H1 (cell line): ENCODE data around the gene PCED1B. TPM values are rescaled to one million over a fixed set of nuclear protein-coding genes. Genes with fewer than 3 reads are reported as not detected.

Experiments used
- CTCF ChIA-PET: fragments of 300-600 bp; sonication (Branson Sonifier 250); formaldehyde crosslinking; loops from one replicate; lab custom pipeline; 2021; ENCODE audit not compliant: partially characterized antibody; lab: Charles Lee
- POLR2A ChIA-PET: fragments of 300-600 bp; sonication (Branson Sonifier 250); formaldehyde crosslinking; loops from one replicate; lab custom pipeline; 2021; ENCODE audit warnings: inconsistent platforms; ENCODE audit not compliant: partially characterized antibody; lab: Charles Lee
- DNase-seq, 2 experiments: peaks; one replicate each; pipeline versions ENCODE4 v3.0.0 to v3.0.0-alpha.2; 2010 to 2022; ENCODE audit warnings: low spot score in 2 of 2, low read depth in 1 of 2, mixed read lengths in 1 of 2
- FAIRE-seq: peaks from 2 replicates; lab custom pipeline; 2011; peaks lifted over from hg19 to GRCh38; lab: Jason Lieb, UNC
- H2AFZ ChIP-seq: 2 replicates; pipeline ENCODE4 v1.8.1; 2012; ENCODE audit warnings: low read length, inconsistent platforms
- H2AK5ac ChIP-seq: 2 replicates; pipeline ENCODE4 v1.6.1; 2013; ENCODE audit warnings: low read depth, low read length
- H2BK120ac ChIP-seq: replicated peaks from 2 replicates; pipeline ENCODE3; 2013; ENCODE audit warnings: low read depth, low read length, inconsistent platforms
- H2BK12ac ChIP-seq: 2 replicates; pipeline ENCODE4 v1.6.1; 2013; ENCODE audit warnings: low read depth, low read length
- H2BK15ac ChIP-seq: 2 replicates; pipeline ENCODE4 v1.6.1; 2013; ENCODE audit warnings: low read length
- H2BK20ac ChIP-seq: 2 replicates; pipeline ENCODE4 v1.6.1; 2013; ENCODE audit warnings: low read length
- H2BK5ac ChIP-seq: 2 replicates; pipeline ENCODE4 v1.6.1; 2013; ENCODE audit warnings: low read depth, low read length
- H3K14ac ChIP-seq: 2 replicates; pipeline ENCODE4 v1.6.1; 2013; ENCODE audit warnings: inconsistent platforms; ENCODE audit not compliant: insufficient read length
- H3K18ac ChIP-seq: 2 replicates; pipeline ENCODE4 v1.6.1; 2013; ENCODE audit warnings: low read length; ENCODE audit errors: extremely low read depth
- H3K23ac ChIP-seq: 2 replicates; pipeline ENCODE4 v1.6.1; 2013; ENCODE audit warnings: inconsistent platforms; ENCODE audit not compliant: insufficient read length
- H3K23me2 ChIP-seq: 2 replicates; pipeline ENCODE4 v1.6.1; 2013; ENCODE audit warnings: low read depth, low read length
- H3K27ac ChIP-seq: 2 replicates; pipeline ENCODE4 v1.6.1; 2011; ENCODE audit warnings: low read depth, low read length, inconsistent platforms
- H3K27me3 ChIP-seq, 4 experiments: replicated peaks in 1 of 4; 1 replicate in 1 of 4; 2 replicates in 3 of 4; pipeline versions ENCODE4 v1.6.1 to v1.8.1; 2011 to 2013; ENCODE audit warnings: low read length in 3 of 4, mild to moderate bottlenecking in 3 of 4, inconsistent platforms in 2 of 4, mixed read lengths in 2 of 4, moderate library complexity in 1 of 4; ENCODE audit not compliant: control insufficient read depth in 3 of 4, insufficient read depth in 3 of 4; ENCODE audit errors: extremely low read depth in 1 of 4
- H3K36me3 ChIP-seq, 4 experiments: 2 replicates each; pipeline versions ENCODE4 v1.6.1 to v1.8.1; 2011 to 2013; ENCODE audit warnings: mild to moderate bottlenecking in 4 of 4, low read length in 3 of 4, moderate library complexity in 2 of 4, control low read depth in 1 of 4, inconsistent platforms in 1 of 4; ENCODE audit not compliant: insufficient read depth in 4 of 4, control insufficient read depth in 2 of 4
- H3K4ac ChIP-seq: replicated peaks from 2 replicates; pipeline ENCODE3; 2013; ENCODE audit warnings: low read length, low read depth, mixed read lengths, inconsistent platforms; ENCODE audit not compliant: insufficient read length
- H3K4me1 ChIP-seq, 4 experiments: replicated peaks in 1 of 4; 1 replicate in 1 of 4; 2 replicates in 3 of 4; pipeline versions ENCODE4 v1.6.1 to v1.8.1; 2011 to 2013; ENCODE audit warnings: low read length in 3 of 4, inconsistent platforms in 2 of 4, mixed read lengths in 1 of 4; ENCODE audit not compliant: insufficient read depth in 4 of 4, control insufficient read depth in 3 of 4
- H3K4me2 ChIP-seq, 2 experiments: 2 replicates each; pipeline versions ENCODE4 v1.6.1 to v1.8.1; 2011 to 2013; ENCODE audit warnings: low read depth in 2 of 2, low read length in 2 of 2, control low read depth in 1 of 2, inconsistent platforms in 1 of 2, mild to moderate bottlenecking in 1 of 2; ENCODE audit not compliant: insufficient read depth in 1 of 2
- H3K4me3 ChIP-seq, 4 experiments: fragments of 200-600, 300-600 bp in 1 of 4; sonication (generic), shearing (Covaris generic), sonication (Bioruptor Twin) in 1 of 4; 2 replicates each; pipeline versions ENCODE4 v1.5.1 to v1.8.1; 2011 to 2016; ENCODE audit warnings: low read length in 4 of 4, low read depth in 3 of 4, control low read depth in 2 of 4, inconsistent platforms in 2 of 4, mild to moderate bottlenecking in 2 of 4, mixed read lengths in 1 of 4, moderate library complexity in 1 of 4; ENCODE audit not compliant: insufficient read depth in 2 of 4; ENCODE audit errors: extremely low read depth in 1 of 4
- H3K56ac ChIP-seq: replicated peaks from 2 replicates; pipeline ENCODE3; 2013; ENCODE audit warnings: low read depth, mild to moderate bottlenecking, mixed read lengths, low read length, inconsistent platforms; ENCODE audit not compliant: insufficient read length
- H3K79me1 ChIP-seq: 2 replicates; pipeline ENCODE4 v1.6.1; 2013; ENCODE audit warnings: low read depth, low read length, control low read depth
- H3K79me2 ChIP-seq, 2 experiments: 2 replicates each; pipeline versions ENCODE4 v1.6.1 to v1.8.1; 2012 to 2013; ENCODE audit warnings: low read length in 2 of 2, mild to moderate bottlenecking in 2 of 2, inconsistent platforms in 1 of 2; ENCODE audit not compliant: insufficient read depth in 2 of 2, control insufficient read depth in 1 of 2
- H3K9ac ChIP-seq, 4 experiments: replicated peaks in 1 of 4; 1 replicate in 1 of 4; 2 replicates in 3 of 4; pipeline versions ENCODE4 v1.6.1 to v1.8.1; 2011 to 2013; ENCODE audit warnings: low read depth in 3 of 4, low read length in 3 of 4, control low read depth in 2 of 4, mild to moderate bottlenecking in 2 of 4, moderate library complexity in 2 of 4, inconsistent platforms in 1 of 4; ENCODE audit errors: extremely low read depth in 1 of 4
- H3K9me3 ChIP-seq, 2 experiments: 2 replicates each; pipeline versions ENCODE4 v1.6.1 to v1.8.1; 2012 to 2013; ENCODE audit warnings: mild to moderate bottlenecking in 2 of 2, moderate library complexity in 2 of 2, control low read depth in 1 of 2, inconsistent platforms in 1 of 2, low read depth in 1 of 2, low read length in 1 of 2, mixed read lengths in 1 of 2; ENCODE audit not compliant: insufficient read depth in 2 of 2
- H4K20me1 ChIP-seq, 2 experiments: replicated peaks in 1 of 2; 2 replicates each; pipeline versions ENCODE3 to v1.8.1; 2011 to 2013; ENCODE audit warnings: inconsistent platforms in 2 of 2, low read length in 2 of 2, mild to moderate bottlenecking in 1 of 2; ENCODE audit not compliant: insufficient read depth in 2 of 2, control insufficient read depth in 1 of 2
- H4K5ac ChIP-seq: 2 replicates; pipeline ENCODE4 v1.6.1; 2013; ENCODE audit warnings: low read length, low read depth, mixed read lengths, inconsistent platforms; ENCODE audit not compliant: insufficient read length
- H4K8ac ChIP-seq: 2 replicates; pipeline ENCODE4 v1.8.0; 2013; ENCODE audit warnings: mild to moderate bottlenecking, moderate library complexity, low read length, inconsistent platforms; ENCODE audit not compliant: insufficient read depth; ENCODE audit errors: extremely low read depth
- H4K91ac ChIP-seq: replicated peaks from 2 replicates; pipeline ENCODE3; 2013; ENCODE audit warnings: low read length, mixed read lengths, inconsistent platforms; ENCODE audit not compliant: insufficient read length
- ASH2L ChIP-seq: fragments of 200-600, 300-600 bp; sonication (generic); IDR thresholded peaks from one replicate; pipeline ENCODE4 v1.7.1; 2017; ENCODE audit warnings: low read length
- BACH1 ChIP-seq: IDR thresholded peaks from 2 replicates; pipeline ENCODE4 v1.6.1; 2012; ENCODE audit warnings: low read length, improper control_type of control experiment
- CBX5 ChIP-seq: fragments of 300-800, 300-1000 bp; sonication (generic); IDR thresholded peaks from 2 replicates; pipeline ENCODE4 v1.7.1; 2016; ENCODE audit warnings: antibody characterized with exemption, low read length, low read depth
- CHD1 ChIP-seq: IDR thresholded peaks from 2 replicates; pipeline ENCODE4 v1.6.1; 2012; ENCODE audit warnings: low read depth, low read length, improper control_type of control experiment
- EZH2 ChIP-seq: fragments of 200-600 bp; sonication (generic); IDR thresholded peaks from 2 replicates; pipeline ENCODE4 v1.7.1; 2012; ENCODE audit warnings: low read depth, mild to moderate bottlenecking, moderate library complexity, low read length, inconsistent platforms; ENCODE audit not compliant: severe bottlenecking
- HDAC2 ChIP-seq, 2 experiments: fragments of 300-600 bp in 1 of 2; sonication (generic) in 1 of 2; IDR thresholded peaks; 2 replicates each; pipeline ENCODE4 v1.6.1; 2011 to 2012; ENCODE audit warnings: low read depth in 2 of 2, low read length in 2 of 2, mild to moderate bottlenecking in 2 of 2, moderate library complexity in 2 of 2, borderline replicate concordance in 1 of 2, inconsistent platforms in 1 of 2
- JUN ChIP-seq: IDR thresholded peaks from 2 replicates; pipeline ENCODE4 v1.6.1; 2011; ENCODE audit warnings: low read depth, mild to moderate bottlenecking, improper control_type of control experiment, low read length
- NRF1 ChIP-seq: IDR thresholded peaks from 2 replicates; pipeline ENCODE4 v1.6.1; 2011; ENCODE audit warnings: mild to moderate bottlenecking, low read depth, low read length, improper control_type of control experiment
- PHF8 ChIP-seq: fragments of 200-600 bp; sonication (generic); conservative IDR thresholded peaks from 2 replicates; pipeline ENCODE4 v1.7.1; 2012; ENCODE audit warnings: low read depth, mild to moderate bottlenecking, inconsistent platforms, low read length, moderate library complexity
- TAF7 ChIP-seq: optimal IDR thresholded peaks from 2 replicates; pipeline ENCODE3; 2011; ENCODE audit warnings: low read depth, mild to moderate bottlenecking, inconsistent platforms, low read length, moderate library complexity, borderline replicate concordance
- TBP ChIP-seq: IDR thresholded peaks from 2 replicates; pipeline ENCODE4 v1.6.1; 2011; ENCODE audit warnings: low read depth, low read length, improper control_type of control experiment
- TEAD4 ChIP-seq: IDR thresholded peaks from 2 replicates; pipeline ENCODE4 v1.6.1; 2012; ENCODE audit warnings: low read depth, low read length, inconsistent platforms, mixed read lengths
- ZNF274 ChIP-seq: IDR thresholded peaks from 2 replicates; pipeline ENCODE4 v1.7.0; 2012; ENCODE audit warnings: low read length, borderline replicate concordance; ENCODE audit errors: extremely low read depth
- WGBS, 2 experiments: shearing (Covaris generic) in 1 of 2; methylation state at CpG; one replicate each; pipeline versions ENCODE4 v1.1.6 to v1.1.7; 2013 to 2015; ENCODE audit warnings: low lambda C conversion rate in 2 of 2, mixed read lengths in 2 of 2, inconsistent platforms in 1 of 2, low coverage in 1 of 2, missing lambda C conversion rate in 1 of 2; ENCODE audit not compliant: insufficient replicate concordance in 2 of 2, insufficient coverage in 1 of 2, insufficient read length in 1 of 2; ENCODE audit errors: extremely low coverage in 1 of 2, missing lambda C conversion rate in 1 of 2; 5-methylcytosine and 5-hydroxymethylcytosine counted together
- polyA plus RNA-seq, 7 experiments: library from polyadenylated mRNA; depleted of rRNA in 3 of 7; stranded (reverse) in 5 of 7; unstranded in 2 of 7; fragments of >200 nt in 5 of 7; fragments of 200-250 nt in 2 of 7; gene quantifications; 1 replicate in 5 of 7; 2 replicates in 1 of 7; 4 replicates in 1 of 7; pipeline versions ENCODE4 v1.2.1 to v1.2.3, GENCODE V29; 2011 to 2013; ENCODE audit warnings: missing spikeins in 2 of 7, mixed read lengths in 2 of 7
- total RNA-seq: library from RNA; stranded (reverse); fragmentation: NEBNext Ultra II Directional; extraction: Animal tissue kit (Norgen Biotek cat#: 25700); gene quantifications from 2 replicates; pipeline ENCODE4 v1.2.1, GENCODE V29; 2021
- TF ChIP-seq, protein P1 (sequence below): IDR thresholded peaks from 2 replicates; pipeline ENCODE4 v1.6.1; 2012; ENCODE audit warnings: inconsistent platforms

PCED1B gene
- total and polyA plus RNA-seq, 2 of the 8 experiments (the other 6 are each of a cell fraction or from before 2014, with no cell fraction given): 4.7 to 5.4 TPM

DNA sequence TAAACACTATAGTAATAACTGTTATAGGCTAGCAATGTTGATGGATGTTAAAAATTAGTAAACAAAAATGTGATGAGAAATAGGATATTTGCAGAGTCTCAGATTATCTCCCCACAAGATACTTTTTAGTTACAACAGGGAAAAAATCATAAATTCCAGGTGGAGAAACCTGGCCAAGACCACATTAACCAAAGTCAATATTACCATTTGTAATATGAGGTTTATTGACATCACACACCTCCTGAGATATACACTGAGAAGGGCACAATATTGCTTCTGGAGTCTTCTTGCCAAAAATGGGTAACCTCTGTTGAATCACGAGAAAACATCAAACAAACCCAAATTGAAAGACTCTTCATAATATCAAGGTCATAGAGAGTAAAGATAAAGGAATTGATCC is 72.7 kb downstream of the PCED1B start:
- no peak for DNase-seq
- no peak overlapping the region for H4K91ac ChIP-seq
- H3K4ac ChIP-seq: no peak overlapping the region
- H3K14ac ChIP-seq: no peak overlapping the region
- H3K4me1 ChIP-seq: no peaks in the 10 kb centered on the region
- H3K18ac ChIP-seq: no peak overlapping the region
- no peak overlapping the region for H2BK20ac ChIP-seq
- H3K4me2 ChIP-seq: no peak overlapping the region
- H2AK5ac ChIP-seq: no peak overlapping the region
- H3K56ac ChIP-seq: no peak overlapping the region
- peaks cover 0 to 2% (median 0%) of the 10 kb centered on the region in 4 experiments; a peak in 1 of 7 replicates for H3K27me3 ChIP-seq
- no peak for TF ChIP-seq HDAC2 (IDR thresholded peaks at IDR 0.05; ENCODE audit: borderline replicate concordance in 1 of 2, low read depth in 2 of 2, low read length in 2 of 2)
- no peak for TF ChIP-seq ASH2L
- TF ChIP-seq CBX5: no peak
- TF ChIP-seq NRF1: no peak
- TF ChIP-seq, protein P1, sequence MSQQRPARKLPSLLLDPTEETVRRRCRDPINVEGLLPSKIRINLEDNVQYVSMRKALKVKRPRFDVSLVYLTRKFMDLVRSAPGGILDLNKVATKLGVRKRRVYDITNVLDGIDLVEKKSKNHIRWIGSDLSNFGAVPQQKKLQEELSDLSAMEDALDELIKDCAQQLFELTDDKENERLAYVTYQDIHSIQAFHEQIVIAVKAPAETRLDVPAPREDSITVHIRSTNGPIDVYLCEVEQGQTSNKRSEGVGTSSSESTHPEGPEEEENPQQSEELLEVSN: no peak
- TF ChIP-seq TBP: no peak
- no peak for TF ChIP-seq TAF7
- no peak for TF ChIP-seq BACH1
- no peak for TF ChIP-seq EZH2
- no peak for TF ChIP-seq JUN
- TF ChIP-seq ZNF274: no peak
- TF ChIP-seq TEAD4: no peak
- no peak for TF ChIP-seq PHF8
- TF ChIP-seq CHD1: no peak
- TF ChIP-seq, all 59 proteins: peak for 0
- Histone ChIP-seq H3K23me2 (no peaks in the 10 kb centered on the region), H3K27ac (no peak overlapping the region), H3K79me1 (no peaks in the 10 kb centered on the region), H3K4me3 (no peak overlapping the region), H2BK5ac (no peak overlapping the region), H3K9ac (no peak overlapping the region), H4K20me1 (no peaks in the 10 kb centered on the region), H4K5ac (no peak overlapping the region), H2BK12ac (no peak overlapping the region), H3K9me3 (no peaks in the 10 kb centered on the region; a peak in 1 of 4 replicates), H2AFZ (no peak overlapping the region), H3K79me2 (no peaks in the 10 kb centered on the region), H3K23ac (no peak overlapping the region), H3K36me3 (no peaks in the 10 kb centered on the region), H2BK120ac (no peak overlapping the region), H2BK15ac (no peak overlapping the region), H4K8ac (no peak overlapping the region)
- FAIRE-seq: no peak
- ChIA-PET CTCF (no interaction called here), POLR2A (no interaction called here)
- 76% methylated on average over 1 of the region's 1 CpG; no CpG with 5 or more reads in 1 of the 2 experiments for WGBS, 2 experiments
